SK-N-MC (cell line): ENCODE measurements around the gene ABHD12.

Experiments used
- DNase-seq: peaks from one replicate; pipeline ENCODE4 v3.0.0-alpha.2; 2011; ENCODE audit warnings: low read depth, low spot score
- H3K27ac ChIP-seq: fragments of 200-600 bp; sonication (generic); 2 replicates; pipeline ENCODE4 v1.5.1; 2016; ENCODE audit warnings: mixed run types
- H3K36me3 ChIP-seq: fragments of 200-600 bp; sonication (generic); 2 replicates; pipeline ENCODE4 v1.6.1; 2017; ENCODE audit warnings: antibody characterized with exemption, low read length, mixed read lengths; ENCODE audit not compliant: insufficient read depth
- H3K4me3 ChIP-seq: fragments of 200-600 bp; sonication (generic); 2 replicates; pipeline ENCODE4 v1.5.1; 2016
- H3K9ac ChIP-seq: fragments of 200-600 bp; sonication (generic); 2 replicates; pipeline ENCODE4 v1.8.0; 2017; ENCODE audit warnings: mixed run types, mixed read lengths; ENCODE audit not compliant: insufficient read length
- H3K9me3 ChIP-seq: fragments of 200-600 bp; sonication (generic); 2 replicates; pipeline ENCODE4 v1.6.1; 2017; ENCODE audit warnings: low read depth, mild to moderate bottlenecking, antibody characterized with exemption, low read length, moderate library complexity, mixed read lengths
- EZH2 ChIP-seq: fragments of 200-600 bp; sonication (generic); IDR thresholded peaks from one replicate; pipeline ENCODE4 v1.6.1; 2017; ENCODE audit warnings: antibody characterized with exemption
- FOXP2 ChIP-seq: optimal IDR thresholded peaks from 2 replicates; pipeline ENCODE3; 2011; ENCODE audit warnings: mild to moderate bottlenecking, moderate library complexity; ENCODE audit not compliant: insufficient read depth; ENCODE audit errors: extremely low read length, control extremely low read depth
- POLR2AphosphoS5 ChIP-seq: IDR thresholded peaks from 2 replicates; pipeline ENCODE4 v1.6.1; 2012; ENCODE audit warnings: mild to moderate bottlenecking, low read depth, low read length, borderline replicate concordance

Gene ABHD12

GRCh38 chr20:25353353-25353746, 37.3 kb downstream of the ABHD12 start:
- H3K9me3 ChIP-seq = no peaks in the 10 kb centered on the region
- H3K9ac ChIP-seq = no peak overlapping the region
- DNase-seq = no peak
- H3K36me3 ChIP-seq = no peaks in the 10 kb centered on the region
- no peak overlapping the region for H3K27ac ChIP-seq
- TF ChIP-seq EZH2 = no peak
- no peak for TF ChIP-seq POLR2AphosphoS5
- no peak for TF ChIP-seq FOXP2
- H3K4me3 ChIP-seq = no peak overlapping the region

- Histone ChIP-seq H3K36me3 (no peaks in the 10 kb centered on the region), H3K27ac (no peak overlapping the region), H3K4me3 (no peak overlapping the region), H3K9me3 (no peaks in the 10 kb centered on the region), H3K9ac (no peak overlapping the region)
- TF ChIP-seq FOXP2 = no peak
- TF ChIP-seq EZH2 = no peak
- TF ChIP-seq POLR2AphosphoS5 = no peak
- DNase-seq = no peak
Observed at GRCh38 chr20:25352746-25353145, 37.9 kb downstream of the ABHD12 start.

- H3K27ac ChIP-seq = no peak overlapping the region
Observed at GRCh38 chr20:25351024-25351360, 39.6 kb downstream of the ABHD12 start.

GRCh38 chr20:25346349-25346748, 44.3 kb downstream of the ABHD12 start:
- no peak for TF ChIP-seq EZH2
- no peak for TF ChIP-seq POLR2AphosphoS5
- TF ChIP-seq FOXP2 = no peak
- H3K4me3 ChIP-seq = no peak overlapping the region

More at GRCh38 chr20:25351024-25351360, 39.6 kb downstream of the ABHD12 start:
- no peaks in the 10 kb centered on the region for H3K9me3 ChIP-seq
- H3K4me3 ChIP-seq = no peak overlapping the region
- H3K36me3 ChIP-seq = no peaks in the 10 kb centered on the region
- DNase-seq = no peak
- H3K9ac ChIP-seq = no peak overlapping the region
- no peak for TF ChIP-seq EZH2
- TF ChIP-seq POLR2AphosphoS5 = no peak
- no peak for TF ChIP-seq FOXP2

GRCh38 chr20:25345721-25346120, 44.9 kb downstream of the ABHD12 start:
- no peaks in the 10 kb centered on the region for H3K36me3 ChIP-seq
- no peak for DNase-seq
- H3K9ac ChIP-seq = no peak overlapping the region
- H3K4me3 ChIP-seq = no peak overlapping the region
- TF ChIP-seq FOXP2 (no peak), POLR2AphosphoS5 (no peak), EZH2 (no peak)
- H3K27ac ChIP-seq = no peak overlapping the region
- H3K9me3 ChIP-seq = no peaks in the 10 kb centered on the region

More at GRCh38 chr20:25346349-25346748, 44.3 kb downstream of the ABHD12 start:
- no peak for DNase-seq
- Histone ChIP-seq H3K27ac (no peak overlapping the region), H3K9ac (no peak overlapping the region), H3K9me3 (no peaks in the 10 kb centered on the region), H3K36me3 (no peaks in the 10 kb centered on the region)

GRCh38 chr20:25344634-25345033, 46.0 kb downstream of the ABHD12 start:
- Histone ChIP-seq H3K36me3 (no peaks in the 10 kb centered on the region), H3K4me3 (no peak overlapping the region), H3K9ac (no peak overlapping the region), H3K27ac (no peak overlapping the region), H3K9me3 (no peaks in the 10 kb centered on the region)
- TF ChIP-seq EZH2 = no peak
- TF ChIP-seq FOXP2 = no peak
- TF ChIP-seq POLR2AphosphoS5 = no peak
- DNase-seq = no peak

- no peak for TF ChIP-seq POLR2AphosphoS5
- TF ChIP-seq EZH2 = no peak
- no peak for TF ChIP-seq FOXP2
- H3K27ac ChIP-seq = no peak overlapping the region
- no peak overlapping the region for H3K4me3 ChIP-seq
- H3K9me3 ChIP-seq = no peaks in the 10 kb centered on the region
- DNase-seq = no peak
- no peak overlapping the region for H3K9ac ChIP-seq
- no peaks in the 10 kb centered on the region for H3K36me3 ChIP-seq
Observed at GRCh38 chr20:25341716-25342680, 48.6 kb downstream of the ABHD12 start.

GRCh38 chr20:25340380-25340779, 50.3 kb downstream of the ABHD12 start:
- no peak overlapping the region for H3K27ac ChIP-seq
- TF ChIP-seq EZH2 (no peak), POLR2AphosphoS5 (no peak), FOXP2 (no peak)
- no peak for DNase-seq
- H3K36me3 ChIP-seq = no peaks in the 10 kb centered on the region
- no peak overlapping the region for H3K4me3 ChIP-seq
- H3K9me3 ChIP-seq = no peaks in the 10 kb centered on the region
- H3K9ac ChIP-seq = no peak overlapping the region

GRCh38 chr20:25339608-25340007, 51.0 kb downstream of the ABHD12 start:
- Histone ChIP-seq H3K36me3 (no peaks in the 10 kb centered on the region), H3K4me3 (no peak overlapping the region), H3K27ac (no peak overlapping the region), H3K9me3 (no peaks in the 10 kb centered on the region), H3K9ac (no peak overlapping the region)
- no peak for TF ChIP-seq EZH2
- no peak for TF ChIP-seq FOXP2
- TF ChIP-seq POLR2AphosphoS5 = no peak
- DNase-seq = no peak
